Thyroid gland (tissue), 4 donors: ENCODE measurements around the gene RHOV. TPM values are rescaled to one million over a fixed set of nuclear protein-coding genes. Genes with fewer than 3 reads are reported as not detected.
A peak's percentile ranks its signal among the peaks of the same experiment; 100 is the strongest.

Source experiments
- DNase-seq, 2 donors: peaks; one replicate each; pipeline ENCODE4 v3.0.0-alpha.2; 2019
- H3K27ac ChIP-seq, 3 donors: fragments of 200-600 bp; sonication (generic); 1 replicate in 2 of 3; 2 replicates in 1 of 3; pipeline ENCODE4 v1.5.1; 2016 to 2019; ENCODE audit warnings: mild to moderate bottlenecking in 1 of 3, moderate library complexity in 1 of 3
- H3K27me3 ChIP-seq: fragments of 200-600 bp; sonication (generic); one replicate; pipeline ENCODE4 v1.5.1; 2019
- H3K36me3 ChIP-seq, 2 donors: fragments of 200-600 bp; sonication (generic); one replicate each; pipeline ENCODE4 v1.5.1; 2016 to 2019
- H3K4me1 ChIP-seq, 2 donors: fragments of 200-600 bp; sonication (generic); one replicate each; pipeline ENCODE4 v1.5.1; 2017 to 2019
- H3K4me3 ChIP-seq, 3 donors: fragments of 200-600 bp; sonication (generic); replicated peaks in 1 of 3; 1 replicate in 2 of 3; 2 replicates in 1 of 3; pipeline ENCODE4 v1.5.1; 2016; ENCODE audit warnings: mild to moderate bottlenecking in 1 of 3
- H3K9me3 ChIP-seq: fragments of 200-600 bp; sonication (generic); one replicate; pipeline ENCODE4 v1.5.1; 2017
- CTCF ChIP-seq, 6 experiments: fragments of 200-600 bp in 3 of 6; fragments of 450-650 bp in 3 of 6; sonication (generic) in 3 of 6; IDR thresholded peaks; one replicate each; pipeline ENCODE4 v1.5.1; 2016 to 2019; ENCODE audit warnings: antibody characterized with exemption in 6 of 6, mild to moderate bottlenecking in 2 of 6, inconsistent platforms in 1 of 6, moderate library complexity in 1 of 6
- POLR2A ChIP-seq, 2 donors: fragments of 450-650 bp; IDR thresholded peaks; one replicate each; pipeline ENCODE4 v1.6.1; 2017; ENCODE audit warnings: antibody characterized with exemption in 2 of 2, mild to moderate bottlenecking in 2 of 2, moderate library complexity in 1 of 2
- WGBS, 2 donors: methylation state at CpG; one replicate each; pipeline ENCODE4 v1.1.5; 2017; 5-methylcytosine and 5-hydroxymethylcytosine counted together
- intact Hi-C: fragments of 100-400 bp; cut with DNase I; formaldehyde crosslinking; loops from one replicate; pipeline ENCODE4 v1.15.1; 2023
- total RNA-seq, 4 donors: library from RNA; depleted of rRNA; stranded (reverse); fragments of >200 nt; gene quantifications; one replicate each; pipeline ENCODE4 v1.2.3, GENCODE V29; 2016

The RHOV gene
- total RNA-seq, 4 donors from 2014 or later: 0.29 TPM; not detected in 3

GRCh38 chr15:40853241-40853890, 20.7 kb downstream of the RHOV start:
- TF ChIP-seq CTCF (IDR thresholded peaks at IDR 0.05) (no peak), POLR2A (IDR thresholded peaks at IDR 0.05) (no peak)
- no peaks in the 10 kb centered on the region for H3K27me3 ChIP-seq
- no peak for DNase-seq
- H3K4me3 ChIP-seq: no peak overlapping the region
- no peaks in the 10 kb centered on the region for H3K9me3 ChIP-seq
- H3K4me1 ChIP-seq: peaks cover 5 to 9% of the 10 kb centered on the region in 2 donors
- H3K36me3 ChIP-seq: peaks cover 19 to 37% of the 10 kb centered on the region in 2 donors
- intact Hi-C loops: no loop called here
- no peak overlapping the region for H3K27ac ChIP-seq
- whole genome bisulfite sequencing, 2 donors: 92 to 99% methylated on average over 15 to 16 of the region's 16 CpGs

- H3K4me1 ChIP-seq: peaks cover 8 to 15% of the 10 kb centered on the region in 2 donors
- H3K9me3 ChIP-seq: no peaks in the 10 kb centered on the region
- intact Hi-C loops: no loop called here
- no peak for DNase-seq
- no peak overlapping the region for H3K4me3 ChIP-seq
- H3K36me3 ChIP-seq: peaks cover 19 to 37% of the 10 kb centered on the region in 2 donors
- 92 to 93% methylated on average over 5 of the region's 5 CpGs for WGBS, 2 donors
- H3K27me3 ChIP-seq: no peaks in the 10 kb centered on the region
- H3K27ac ChIP-seq: no peak overlapping the region
- TF ChIP-seq CTCF (IDR thresholded peaks at IDR 0.05) (no peak), POLR2A (IDR thresholded peaks at IDR 0.05) (no peak)
These were observed 21.5 kb downstream of the RHOV start for GRCh38 chr15:40852529-40852928.

GRCh38 chr15:40850576-40851112, 23.4 kb downstream of the RHOV start:
- intact Hi-C loops: no loop called here
- H3K36me3 ChIP-seq: peaks cover 15 to 19% of the 10 kb centered on the region in 2 donors
- WGBS, 2 donors: 89 to 93% methylated on average over 8 of the region's 8 CpGs
- H3K4me3 ChIP-seq: no peak overlapping the region
- no peaks in the 10 kb centered on the region for H3K9me3 ChIP-seq
- TF ChIP-seq POLR2A (IDR thresholded peaks at IDR 0.05): no peak
- TF ChIP-seq CTCF (IDR thresholded peaks at IDR 0.05): no peak
- H3K4me1 ChIP-seq: peaks cover 14 to 26% of the 10 kb centered on the region in 2 donors
- DNase-seq: no peak
- H3K27me3 ChIP-seq: no peaks in the 10 kb centered on the region
- H3K27ac ChIP-seq: no peak overlapping the region

- H3K4me1 ChIP-seq: peaks cover 22 to 29% of the 10 kb centered on the region in 2 donors
- no peaks in the 10 kb centered on the region for H3K36me3 ChIP-seq
- peak in 2 of 6 experiments; percentile 25 to 28 for TF ChIP-seq CTCF (IDR thresholded peaks at IDR 0.05)
- peak in 1 of 2 donors; percentile 48 for TF ChIP-seq POLR2A (IDR thresholded peaks at IDR 0.05)
- no peaks in the 10 kb centered on the region for H3K9me3 ChIP-seq
- H3K4me3 ChIP-seq: no peak overlapping the region
- intact Hi-C loops: no loop called here
- no peaks in the 10 kb centered on the region for H3K27me3 ChIP-seq
- peak overlapping the region; percentile 63 to 90 (median 71) for H3K27ac ChIP-seq
- 55 to 56% methylated on average over 7 of the region's 7 CpGs for WGBS, 2 donors
- DNase-seq: peak; percentile 86 to 88
These were observed 26.6 kb downstream of the RHOV start for GRCh38 chr15:40847223-40847961.

GRCh38 chr15:40846841-40847222, 27.2 kb downstream of the RHOV start:
- TF ChIP-seq POLR2A (IDR thresholded peaks at IDR 0.05): no peak
- peak in 1 of 2 donors; percentile 8 for DNase-seq
- peaks cover 22 to 29% of the 10 kb centered on the region in 2 donors for H3K4me1 ChIP-seq

More at GRCh38 chr15:40846841-40847222, 27.2 kb downstream of the RHOV start:
- Histone ChIP-seq H3K9me3 (no peaks in the 10 kb centered on the region), H3K4me3 (no peak overlapping the region), H3K27ac (peak overlapping the region; percentile 63 to 90 (median 71)), H3K27me3 (no peaks in the 10 kb centered on the region), H3K36me3 (no peaks in the 10 kb centered on the region)
- intact Hi-C loops: no loop called here
